Keratinocyte (primary cell): ENCODE data around the gene HPCAL4. TPM values are rescaled to one million over a fixed set of nuclear protein-coding genes. Genes with fewer than 3 reads are reported as not detected.

Experiments used
- DNase-seq: peaks from one replicate; pipeline ENCODE4 v3.0.0-alpha.2; 2011; ENCODE audit warnings: low read depth, missing footprints, low spot score
- FAIRE-seq: peaks from 2 replicates; lab custom pipeline; 2011; peaks lifted over from hg19 to GRCh38; lab: Jason Lieb, UNC
- H2AFZ ChIP-seq: 2 replicates; pipeline ENCODE4 v1.6.0; 2012; ENCODE audit warnings: low read length, control low read depth, inconsistent platforms; ENCODE audit not compliant: control insufficient read depth
- H3K27ac ChIP-seq: 2 replicates; pipeline ENCODE4 v1.5.1; 2011; ENCODE audit warnings: low read length; ENCODE audit not compliant: control insufficient read depth, insufficient read depth
- H3K27me3 ChIP-seq: 3 replicates; pipeline ENCODE4 v1.6.0; 2011; ENCODE audit warnings: low read length; ENCODE audit not compliant: control insufficient read depth, insufficient read depth; ENCODE audit errors: extremely low read depth
- H3K36me3 ChIP-seq, 2 experiments: 2 replicates in 1 of 2; 3 replicates in 1 of 2; pipeline ENCODE4 v1.5.1; 2011; ENCODE audit warnings: low read length in 2 of 2, mild to moderate bottlenecking in 1 of 2; ENCODE audit not compliant: control insufficient read depth in 2 of 2, insufficient read depth in 2 of 2; ENCODE audit errors: extremely low read depth in 1 of 2
- H3K4me1 ChIP-seq: 3 replicates; pipeline ENCODE4 v1.5.1; 2011; ENCODE audit warnings: low read length; ENCODE audit not compliant: control insufficient read depth, insufficient read depth; ENCODE audit errors: extremely low read depth
- H3K4me2 ChIP-seq: 3 replicates; pipeline ENCODE4 v1.6.0; 2011; ENCODE audit warnings: low read depth, low read length; ENCODE audit not compliant: control insufficient read depth, insufficient read depth; ENCODE audit errors: extremely low read depth
- H3K4me3 ChIP-seq, 3 experiments: fragments of 200-600 bp in 1 of 3; sonication (generic) in 1 of 3; 2 replicates in 2 of 3; 3 replicates in 1 of 3; pipeline ENCODE4 v1.5.1; 2011 to 2016; ENCODE audit warnings: low read length in 3 of 3, mild to moderate bottlenecking in 3 of 3, control low read depth in 2 of 3, inconsistent platforms in 1 of 3, low read depth in 1 of 3, mixed read lengths in 1 of 3, mixed run types in 1 of 3, moderate library complexity in 1 of 3; ENCODE audit not compliant: control insufficient read depth in 2 of 3, insufficient read depth in 2 of 3; ENCODE audit errors: extremely low read depth in 1 of 3
- H3K79me2 ChIP-seq: 2 replicates; pipeline ENCODE4 v1.6.0; 2012; ENCODE audit warnings: low read length; ENCODE audit not compliant: control insufficient read depth, insufficient read depth
- H3K9ac ChIP-seq: 3 replicates; pipeline ENCODE4 v1.6.0; 2011; ENCODE audit warnings: low read length; ENCODE audit not compliant: control insufficient read depth, insufficient read depth; ENCODE audit errors: extremely low read depth
- H3K9me1 ChIP-seq: 3 replicates; pipeline ENCODE4 v1.6.0; 2011; ENCODE audit warnings: low read length; ENCODE audit not compliant: control insufficient read depth, insufficient read depth; ENCODE audit errors: extremely low read depth
- H3K9me3 ChIP-seq: 2 replicates; pipeline ENCODE4 v1.5.1; 2012; ENCODE audit warnings: low read depth, low read length; ENCODE audit not compliant: control insufficient read depth
- H4K20me1 ChIP-seq: 3 replicates; pipeline ENCODE4 v1.6.0; 2011; ENCODE audit warnings: low read length; ENCODE audit not compliant: control insufficient read depth, insufficient read depth; ENCODE audit errors: extremely low read depth
- CTCF ChIP-seq, 3 experiments: IDR thresholded peaks in 1 of 3; conservative IDR thresholded peaks in 1 of 3; optimal IDR thresholded peaks in 1 of 3; 2 replicates in 2 of 3; 3 replicates in 1 of 3; pipeline versions ENCODE3 to v1.5.1; 2011; ENCODE audit warnings: low read length in 3 of 3, mild to moderate bottlenecking in 3 of 3, moderate library complexity in 2 of 3, control low read depth in 1 of 3, inconsistent platforms in 1 of 3; ENCODE audit not compliant: insufficient read depth in 2 of 3; ENCODE audit errors: extremely low read depth in 1 of 3
- EZH2 ChIP-seq: IDR thresholded peaks from one replicate; pipeline ENCODE4 v1.6.1; 2012; ENCODE audit warnings: inconsistent platforms, mild to moderate bottlenecking, low read length, moderate library complexity
- dilution Hi-C: fragments of 300-500 bp; cut with MboI; formaldehyde crosslinking; loops from one replicate; pipeline ENCODE4 v1.7.0; 2020; ENCODE audit warnings: low sequenced_read_pairs; ENCODE audit not compliant: extremely low pct_ligation_motif_present
- polyA plus RNA-seq, 5 experiments: library from polyadenylated mRNA; depleted of rRNA in 3 of 5; stranded (reverse) in 3 of 5; stranded (forward) in 1 of 5; unstranded in 1 of 5; fragments of >200 nt; gene quantifications; 1 replicate in 1 of 5; 2 replicates in 3 of 5; 3 replicates in 1 of 5; pipeline versions ENCODE4 v1.2.1 to v1.2.3, GENCODE V29; 2011 to 2012; ENCODE audit warnings: missing spikeins in 2 of 5, low read depth in 1 of 5, low replicate concordance in 1 of 5

HPCAL4 gene
- polyA plus RNA-seq, 1 donor (not counting 4 experiments of a cell fraction or from before 2014, with no cell fraction given) = not detected

- dilution Hi-C loops = no loop called here
- Histone ChIP-seq H3K9me3 (no peaks in the 10 kb centered on the region), H3K9me1 (no peaks in the 10 kb centered on the region), H3K27me3 (peaks cover 67% of the 10 kb centered on the region), H3K4me2 (peak overlapping the region; percentile 72), H3K4me1 (peaks cover 8% of the 10 kb centered on the region), H2AFZ (no peak overlapping the region), H3K27ac (no peak overlapping the region), H3K36me3 (no peaks in the 10 kb centered on the region), H3K79me2 (no peaks in the 10 kb centered on the region), H3K4me3 (peak overlapping the region in 1 of 3 experiments; percentile 61), H4K20me1 (no peaks in the 10 kb centered on the region), H3K9ac (no peak overlapping the region)
- no peak for DNase-seq
- no peak for TF ChIP-seq CTCF (optimal IDR thresholded peaks at IDR 0.05 in 1 of 3, IDR thresholded peaks at IDR 0.05 in 1 of 3, conservative IDR thresholded peaks at IDR 0.05 in 1 of 3; ENCODE audit: extremely low read depth in 1 of 3, insufficient read depth in 2 of 3, low read length in 3 of 3)
- no peak for FAIRE-seq
Measured at GRCh38 chr1:39690794-39691382, 345 bp downstream of the HPCAL4 start.

GRCh38 chr1:39690225-39690624, 1.0 kb downstream of the HPCAL4 start:
- Histone ChIP-seq H3K9ac (no peak overlapping the region), H3K4me1 (peaks cover 8% of the 10 kb centered on the region), H3K79me2 (no peaks in the 10 kb centered on the region), H3K4me3 (no peak overlapping the region), H3K36me3 (no peaks in the 10 kb centered on the region), H3K27me3 (peaks cover 66% of the 10 kb centered on the region), H3K27ac (no peak overlapping the region), H3K4me2 (no peak overlapping the region), H2AFZ (no peak overlapping the region), H3K9me3 (no peaks in the 10 kb centered on the region), H4K20me1 (no peaks in the 10 kb centered on the region), H3K9me1 (no peaks in the 10 kb centered on the region)
- dilution Hi-C loops = no loop called here
- no peak for DNase-seq
- no peak for FAIRE-seq
- TF ChIP-seq EZH2 (no peak), CTCF (optimal IDR thresholded peaks at IDR 0.05 in 1 of 3, IDR thresholded peaks at IDR 0.05 in 1 of 3, conservative IDR thresholded peaks at IDR 0.05 in 1 of 3; ENCODE audit: extremely low read depth in 1 of 3, insufficient read depth in 2 of 3, low read length in 3 of 3) (no peak)
